Esophagus muscularis mucosa (tissue), 4 donors: ENCODE measurements around the gene MS4A6A. TPM values are rescaled to one million over a fixed set of nuclear protein-coding genes. Genes with fewer than 3 reads are reported as not detected.

Experiments
- DNase-seq: peaks from one replicate; pipeline ENCODE4 v3.0.0-alpha.2; 2017; ENCODE audit errors: extremely low spot score
- H3K27ac ChIP-seq, 4 donors: fragments of 200-600 bp; sonication (generic); replicated peaks in 1 of 4; 1 replicate in 3 of 4; 2 replicates in 1 of 4; pipeline ENCODE4 v1.5.1; 2016 to 2019; ENCODE audit warnings: mild to moderate bottlenecking in 1 of 4
- H3K27me3 ChIP-seq, 4 donors: fragments of 200-600 bp; sonication (generic); one replicate each; pipeline versions ENCODE4 v1.5.1 to v1.6.0; 2016 to 2019
- H3K36me3 ChIP-seq, 4 donors: fragments of 200-600 bp; sonication (generic); one replicate each; pipeline ENCODE4 v1.5.1; 2016 to 2019
- H3K4me1 ChIP-seq, 4 donors: fragments of 200-600 bp; sonication (generic); one replicate each; pipeline ENCODE4 v1.5.1; 2016 to 2019
- H3K4me3 ChIP-seq, 4 donors: fragments of 200-600 bp; sonication (generic); 1 replicate in 2 of 4; 2 replicates in 2 of 4; pipeline ENCODE4 v1.5.1; 2016 to 2019; ENCODE audit warnings: mild to moderate bottlenecking in 4 of 4, moderate library complexity in 1 of 4
- H3K9me3 ChIP-seq, 4 donors: fragments of 200-600 bp; sonication (generic); 1 replicate in 3 of 4; 2 replicates in 1 of 4; pipeline ENCODE4 v1.5.1; 2016 to 2019
- EP300 ChIP-seq: sonication (generic); formaldehyde crosslinking; IDR thresholded peaks from one replicate; pipeline ENCODE4 v1.6.1; 2017; ENCODE audit warnings: antibody characterized with exemption
- POLR2A ChIP-seq: fragments of 450-650 bp; IDR thresholded peaks from one replicate; pipeline ENCODE4 v1.6.1; 2017; ENCODE audit warnings: antibody characterized with exemption, moderate library complexity, mild to moderate bottlenecking, low read depth
- POLR2AphosphoS5 ChIP-seq, 2 donors: sonication (generic); formaldehyde crosslinking; IDR thresholded peaks; one replicate each; pipeline ENCODE4 v1.6.1; 2017; ENCODE audit warnings: antibody characterized with exemption in 2 of 2
- whole genome bisulfite sequencing: methylation state at CpG from one replicate; pipeline ENCODE4 v1.1.5; 2018; 5-methylcytosine and 5-hydroxymethylcytosine counted together
- intact Hi-C: fragments of 100-400 bp; cut with DNase I; formaldehyde crosslinking; loops from one replicate; pipeline ENCODE4 v1.15.1; 2023
- total RNA-seq, 4 donors: library from RNA; depleted of rRNA; stranded (reverse); fragments of >200 nt; gene quantifications; one replicate each; pipeline versions ENCODE4 v1.1.0 to v1.2.1, GENCODE V29; 2016
- TF ChIP-seq, protein P1 (sequence below), 3 experiments: fragments of 200-600 bp in 2 of 3; fragments of 450-650 bp in 1 of 3; sonication (generic) in 2 of 3; IDR thresholded peaks; one replicate each; pipeline ENCODE4 v1.5.1; 2017 to 2019; ENCODE audit warnings: antibody characterized with exemption in 3 of 3, mild to moderate bottlenecking in 2 of 3, moderate library complexity in 1 of 3

The MS4A6A gene, protein sequence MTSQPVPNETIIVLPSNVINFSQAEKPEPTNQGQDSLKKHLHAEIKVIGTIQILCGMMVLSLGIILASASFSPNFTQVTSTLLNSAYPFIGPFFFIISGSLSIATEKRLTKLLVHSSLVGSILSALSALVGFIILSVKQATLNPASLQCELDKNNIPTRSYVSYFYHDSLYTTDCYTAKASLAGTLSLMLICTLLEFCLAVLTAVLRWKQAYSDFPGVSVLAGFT
- 100 to 1,000 TPM in 1 of 4 donors, 10 to 100 TPM in 3; 47.4 to 143 (median 58.3) TPM for total RNA-seq

DNA sequence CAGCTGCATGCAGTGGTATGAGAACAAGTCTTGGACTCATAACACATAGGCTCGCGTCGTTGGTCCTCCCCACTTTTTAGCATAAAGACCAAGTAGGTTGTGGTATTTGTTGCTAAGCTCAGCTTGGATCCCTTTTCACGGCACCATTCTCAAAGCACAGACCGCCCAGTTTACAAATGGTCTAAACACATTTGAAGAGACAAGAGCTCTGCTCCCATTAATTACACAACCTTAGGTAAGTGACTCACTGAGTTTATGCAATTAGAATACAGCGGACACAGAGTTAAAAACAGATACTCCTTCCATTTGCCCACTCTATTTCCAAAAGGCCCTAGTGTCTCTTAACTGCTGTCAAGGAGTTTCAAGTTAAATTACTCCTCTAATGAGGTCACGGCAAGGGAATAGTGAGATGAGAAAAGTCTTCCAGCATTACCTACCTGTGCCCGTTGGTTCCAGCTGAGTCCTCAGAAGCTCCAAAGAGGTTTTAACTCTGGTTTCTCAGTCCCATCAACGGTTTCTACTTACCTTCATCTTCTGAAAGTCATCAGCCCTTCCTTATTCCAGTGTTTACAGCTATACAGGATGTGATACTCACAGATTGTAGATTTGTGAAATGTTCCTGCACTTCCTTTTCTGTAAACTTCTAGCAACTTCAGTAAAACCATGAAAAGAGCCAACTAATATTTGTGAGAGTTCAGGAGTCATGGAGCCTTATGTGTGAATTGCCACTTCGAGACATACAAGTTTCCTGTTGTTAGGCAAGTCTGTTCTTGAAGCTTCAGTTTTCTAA is at the start of gene MS4A6A:
Gene MS4A6A, minus strand, starts transcription at position 543 of the 790 bp plus-strand sequence. CDS start 1,356 bp downstream, outside the sequence.
- Histone ChIP-seq H3K36me3 (no peaks in the 10 kb centered on the region), H3K27ac (peak within 1 kb of the TSS in 3 of 4 donors; percentile 37 to 41 (median 40)), H3K9me3 (no peaks in the 10 kb centered on the region), H3K4me1 (peaks cover 0 to 11% (median 5%) of the 10 kb centered on the region in 4 donors), H3K27me3 (no peaks in the 10 kb centered on the region), H3K4me3 (peak within 1 kb of the TSS; percentile 13 to 40 (median 21))
- DNase-seq: no peak
- TF ChIP-seq, protein P1, sequence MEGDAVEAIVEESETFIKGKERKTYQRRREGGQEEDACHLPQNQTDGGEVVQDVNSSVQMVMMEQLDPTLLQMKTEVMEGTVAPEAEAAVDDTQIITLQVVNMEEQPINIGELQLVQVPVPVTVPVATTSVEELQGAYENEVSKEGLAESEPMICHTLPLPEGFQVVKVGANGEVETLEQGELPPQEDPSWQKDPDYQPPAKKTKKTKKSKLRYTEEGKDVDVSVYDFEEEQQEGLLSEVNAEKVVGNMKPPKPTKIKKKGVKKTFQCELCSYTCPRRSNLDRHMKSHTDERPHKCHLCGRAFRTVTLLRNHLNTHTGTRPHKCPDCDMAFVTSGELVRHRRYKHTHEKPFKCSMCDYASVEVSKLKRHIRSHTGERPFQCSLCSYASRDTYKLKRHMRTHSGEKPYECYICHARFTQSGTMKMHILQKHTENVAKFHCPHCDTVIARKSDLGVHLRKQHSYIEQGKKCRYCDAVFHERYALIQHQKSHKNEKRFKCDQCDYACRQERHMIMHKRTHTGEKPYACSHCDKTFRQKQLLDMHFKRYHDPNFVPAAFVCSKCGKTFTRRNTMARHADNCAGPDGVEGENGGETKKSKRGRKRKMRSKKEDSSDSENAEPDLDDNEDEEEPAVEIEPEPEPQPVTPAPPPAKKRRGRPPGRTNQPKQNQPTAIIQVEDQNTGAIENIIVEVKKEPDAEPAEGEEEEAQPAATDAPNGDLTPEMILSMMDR (IDR thresholded peaks at IDR 0.05): no peak
- no peak for TF ChIP-seq EP300
- TF ChIP-seq POLR2AphosphoS5 (IDR thresholded peaks at IDR 0.05): no peak
- TF ChIP-seq POLR2A: no peak
- WGBS: 79% methylated on average over 9 of the region's 10 CpGs
- intact Hi-C loops: no loop called here

DNA sequence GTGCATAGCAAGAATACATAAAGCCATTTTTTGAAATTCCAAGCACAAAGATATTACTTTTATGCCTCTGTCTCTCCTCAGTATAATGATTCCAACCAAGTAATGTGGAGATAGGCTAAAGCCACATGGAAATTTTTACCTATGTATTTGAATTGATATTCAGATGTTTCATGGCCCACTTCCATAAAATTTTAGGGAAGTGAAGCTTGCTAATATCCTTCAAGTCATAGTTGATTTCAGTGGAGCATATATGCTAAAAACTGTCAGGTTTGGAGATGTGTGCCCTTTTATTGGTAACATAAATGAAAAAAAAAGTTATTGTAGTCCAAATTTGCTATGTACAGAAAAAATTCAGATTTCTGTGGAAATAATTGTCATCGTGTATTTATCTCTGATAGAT is 47.8 kb upstream of the MS4A6A start:
- Histone ChIP-seq H3K36me3 (no peaks in the 10 kb centered on the region), H3K27ac (no peak overlapping the region), H3K4me3 (no peak overlapping the region), H3K4me1 (no peaks in the 10 kb centered on the region), H3K9me3 (no peaks in the 10 kb centered on the region), H3K27me3 (no peaks in the 10 kb centered on the region)
- WGBS: 67% methylated on average over 1 of the region's 1 CpG
- intact Hi-C loops: no loop called here
- no peak for DNase-seq
- TF ChIP-seq POLR2A (no peak), POLR2AphosphoS5 (IDR thresholded peaks at IDR 0.05) (no peak), EP300 (no peak)
- TF ChIP-seq, protein P1 (IDR thresholded peaks at IDR 0.05): no peak

DNA sequence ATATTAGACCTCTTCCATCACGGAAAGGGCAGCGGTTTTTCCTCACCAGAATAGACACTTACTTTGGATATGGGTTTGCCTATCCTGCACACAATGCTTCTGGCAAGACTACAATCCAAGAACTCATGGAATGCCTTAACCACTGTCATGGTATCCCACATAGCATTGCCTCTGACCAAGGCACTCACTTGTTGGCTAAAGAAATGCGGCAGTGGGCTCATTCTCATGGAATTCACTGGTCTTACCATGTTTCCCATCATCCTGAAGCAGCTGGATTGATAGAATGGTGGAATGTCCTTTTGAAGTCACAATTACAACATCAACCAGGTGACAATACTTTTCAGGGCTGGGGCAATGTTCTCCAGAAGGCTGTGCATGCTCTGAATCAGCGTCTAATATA is 39.3 kb upstream of the MS4A6A start:
- no peaks in the 10 kb centered on the region for H3K27me3 ChIP-seq
- 89% methylated on average over 4 of the region's 4 CpGs for WGBS
- no peak for TF ChIP-seq POLR2AphosphoS5 (IDR thresholded peaks at IDR 0.05)
- TF ChIP-seq, protein P1 (IDR thresholded peaks at IDR 0.05): no peak
- no peak for TF ChIP-seq POLR2A
- TF ChIP-seq EP300: no peak
- no peak overlapping the region for H3K4me3 ChIP-seq
- no peak overlapping the region for H3K27ac ChIP-seq
- no peaks in the 10 kb centered on the region for H3K9me3 ChIP-seq
- intact Hi-C loops: no loop called here
- DNase-seq: no peak
- H3K4me1 ChIP-seq: no peaks in the 10 kb centered on the region
- no peaks in the 10 kb centered on the region for H3K36me3 ChIP-seq

DNA sequence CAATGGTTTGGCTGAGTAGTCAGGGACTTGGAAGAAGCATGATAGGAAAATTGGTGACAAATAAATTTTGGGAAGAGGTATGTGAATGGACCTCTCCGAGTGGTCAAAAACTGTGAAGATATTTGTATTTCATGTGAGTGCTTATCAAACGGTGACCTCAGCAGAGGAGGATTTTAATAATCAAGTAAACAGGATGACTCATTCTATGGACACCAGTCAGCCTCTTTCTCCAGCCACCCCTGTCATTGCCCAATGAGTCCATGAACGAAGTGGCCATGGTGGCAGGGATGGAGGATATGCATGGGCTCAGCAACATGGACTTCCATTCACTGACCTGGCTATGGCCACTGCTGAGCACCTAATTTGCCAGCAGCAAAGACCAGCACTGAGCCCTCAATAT is 38.8 kb upstream of the MS4A6A start:
- DNase-seq: no peak
- H3K4me1 ChIP-seq: no peaks in the 10 kb centered on the region
- no peak overlapping the region for H3K27ac ChIP-seq
- TF ChIP-seq EP300 (no peak), POLR2A (no peak)
- TF ChIP-seq, protein P1 (IDR thresholded peaks at IDR 0.05): no peak
- H3K27me3 ChIP-seq: no peaks in the 10 kb centered on the region
- no peaks in the 10 kb centered on the region for H3K36me3 ChIP-seq
- no peaks in the 10 kb centered on the region for H3K9me3 ChIP-seq
- H3K4me3 ChIP-seq: no peak overlapping the region
- WGBS: 77% methylated on average over 3 of the region's 3 CpGs
- intact Hi-C loops: no loop called here
